Smooth muscle cell (in vitro differentiated cells): ENCODE results near the gene MRFAP1. TPM values are rescaled to one million over a fixed set of nuclear protein-coding genes. Genes with fewer than 3 reads are reported as not detected.

ENCODE experiments used
- DNase-seq: peaks from one replicate; lab custom pipeline; 2025; ENCODE audit not compliant: unreplicated experiment; lab: John Stamatoyannopoulos, UW
- H2AFZ ChIP-seq: fragments of 200-600 bp; sonication (generic); 2 replicates; pipeline ENCODE4 v1.6.0; 2016; ENCODE audit warnings: antibody characterized with exemption, low read depth, mild to moderate bottlenecking
- H3F3A ChIP-seq: fragments of 200-600 bp; sonication (generic); 2 replicates; pipeline ENCODE4 v1.6.0; 2017; ENCODE audit warnings: antibody characterized with exemption, low read depth
- H3K27ac ChIP-seq: fragments of 200-600 bp; sonication (generic); 2 replicates; pipeline ENCODE4 v1.5.1; 2016; ENCODE audit warnings: low read depth, mild to moderate bottlenecking
- H3K27me3 ChIP-seq: fragments of 200-600 bp; sonication (generic); 2 replicates; pipeline ENCODE4 v1.6.1; 2016; ENCODE audit warnings: low read depth, mild to moderate bottlenecking
- H3K36me3 ChIP-seq: fragments of 200-600 bp; sonication (generic); 2 replicates; pipeline ENCODE4 v1.5.1; 2016; ENCODE audit warnings: low read depth
- H3K4me1 ChIP-seq: fragments of 200-600 bp; sonication (generic); 2 replicates; pipeline ENCODE4 v1.5.1; 2016; ENCODE audit warnings: low read depth
- H3K4me2 ChIP-seq: fragments of 200-600 bp; sonication (generic); 2 replicates; pipeline ENCODE4 v1.6.0; 2016; ENCODE audit warnings: mild to moderate bottlenecking
- H3K4me3 ChIP-seq: fragments of 200-600 bp; sonication (generic); 2 replicates; pipeline ENCODE4 v1.5.1; 2016; ENCODE audit warnings: mild to moderate bottlenecking
- H3K79me2 ChIP-seq: fragments of 200-600 bp; sonication (generic); 2 replicates; pipeline ENCODE4 v1.6.0; 2016; ENCODE audit warnings: low read depth, mild to moderate bottlenecking
- H3K9ac ChIP-seq: fragments of 200-600 bp; sonication (generic); 2 replicates; pipeline ENCODE4 v1.6.0; 2016; ENCODE audit warnings: low read depth
- H3K9me3 ChIP-seq: fragments of 200-600 bp; sonication (generic); replicated peaks from 2 replicates; pipeline ENCODE4 v1.5.1; 2016; ENCODE audit warnings: low read depth
- H4K20me1 ChIP-seq: fragments of 200-600 bp; sonication (generic); 2 replicates; pipeline ENCODE4 v1.6.0; 2016; ENCODE audit warnings: low read depth
- CTCF ChIP-seq: fragments of 200-600 bp; sonication (generic); IDR thresholded peaks from 2 replicates; pipeline ENCODE4 v1.5.1; 2017; ENCODE audit warnings: borderline replicate concordance, mild to moderate bottlenecking, antibody characterized with exemption; ENCODE audit not compliant: insufficient read depth, poor library complexity, severe bottlenecking
- WGBS: methylation state at CpG from one replicate; pipeline ENCODE4 v1.1.7; 2016; ENCODE audit warnings: low lambda C conversion rate; 5-methylcytosine and 5-hydroxymethylcytosine counted together
- polyA plus RNA-seq: library from polyadenylated mRNA; unstranded; fragments of >200 nt; fragmentation: Nextera tagmentation; extraction: Ambion mirVana; gene quantifications from 2 replicates; pipeline ENCODE4 v1.2.1, GENCODE V29; 2016
- total RNA-seq: library from RNA; depleted of rRNA; stranded (reverse); fragments of >200 nt; gene quantifications from 2 replicates; pipeline ENCODE4 v1.2.3, GENCODE V29; 2014

Gene MRFAP1
- total and polyA plus RNA-seq, 2 experiments from 2014 or later = 165 to 206 TPM

GRCh38 chr4:6614701-6615230 is 25.7 kb upstream of the MRFAP1 start:
- H3K4me1 ChIP-seq = no peaks in the 10 kb centered on the region
- no peak for TF ChIP-seq CTCF

DNA sequence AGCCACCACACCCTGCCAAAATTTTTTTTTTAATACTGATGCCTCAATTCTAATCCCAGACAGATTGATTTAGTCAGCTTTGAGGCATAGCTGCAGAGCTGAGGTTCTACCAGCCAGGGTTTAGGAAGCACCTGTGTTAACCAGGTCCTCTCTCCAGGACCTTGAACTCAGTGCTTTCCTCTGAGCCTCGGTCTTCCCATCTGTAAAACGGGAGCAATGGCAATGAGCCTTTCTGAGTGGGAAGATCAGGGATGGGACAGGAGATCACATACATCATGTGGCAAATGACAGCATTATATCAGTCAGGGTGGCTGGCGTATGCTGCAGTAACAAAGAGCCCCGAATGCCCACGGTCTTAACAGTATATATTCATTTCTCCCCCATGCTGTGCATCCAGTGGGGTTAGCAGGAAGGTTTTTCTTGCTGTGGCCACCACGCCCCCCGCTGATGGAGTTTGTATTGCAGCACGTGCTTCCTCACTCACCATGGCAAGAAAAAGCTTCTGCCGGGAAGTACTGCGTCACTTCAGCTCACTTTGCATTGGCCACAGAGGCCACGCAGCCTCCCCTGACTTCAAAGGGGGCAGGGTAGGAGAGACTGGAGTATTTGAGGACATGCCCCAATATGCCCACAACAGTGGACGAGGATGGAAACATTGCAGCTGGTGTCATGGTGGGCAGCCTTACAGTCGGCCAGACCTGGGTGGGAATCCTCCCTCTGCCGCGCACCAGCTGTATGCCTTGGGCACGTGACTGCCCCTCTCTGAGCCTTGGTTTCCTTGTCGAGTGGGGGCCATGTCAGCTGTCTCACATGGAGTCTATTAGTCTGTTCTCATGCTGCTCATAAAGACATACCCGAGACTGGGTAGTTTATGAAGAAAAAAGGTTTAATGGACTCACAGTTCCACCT is 24.1 kb upstream of the MRFAP1 start:
- Histone ChIP-seq H3K9me3 (no peaks in the 10 kb centered on the region), H3K4me3 (no peak overlapping the region), H2AFZ (no peak overlapping the region), H3K4me2 (no peak overlapping the region), H3K36me3 (no peaks in the 10 kb centered on the region), H3K27ac (no peak overlapping the region), H3F3A (no peaks in the 10 kb centered on the region), H3K79me2 (no peaks in the 10 kb centered on the region), H3K9ac (no peak overlapping the region), H3K27me3 (no peaks in the 10 kb centered on the region), H3K4me1 (no peaks in the 10 kb centered on the region), H4K20me1 (no peaks in the 10 kb centered on the region)
- TF ChIP-seq CTCF = no peak
- no peak for DNase-seq
- 96% methylated on average over 18 of the region's 18 CpGs for WGBS

More at GRCh38 chr4:6614701-6615230, 25.7 kb upstream of the MRFAP1 start:
- Histone ChIP-seq H3K27me3 (no peaks in the 10 kb centered on the region), H2AFZ (no peak overlapping the region), H3K36me3 (no peaks in the 10 kb centered on the region), H3K9ac (no peak overlapping the region), H4K20me1 (no peaks in the 10 kb centered on the region), H3K4me2 (no peak overlapping the region), H3F3A (no peaks in the 10 kb centered on the region), H3K4me3 (no peak overlapping the region), H3K79me2 (no peaks in the 10 kb centered on the region), H3K9me3 (no peaks in the 10 kb centered on the region), H3K27ac (no peak overlapping the region)
- no peak for DNase-seq
- WGBS = 93% methylated on average over 11 of the region's 11 CpGs

DNA sequence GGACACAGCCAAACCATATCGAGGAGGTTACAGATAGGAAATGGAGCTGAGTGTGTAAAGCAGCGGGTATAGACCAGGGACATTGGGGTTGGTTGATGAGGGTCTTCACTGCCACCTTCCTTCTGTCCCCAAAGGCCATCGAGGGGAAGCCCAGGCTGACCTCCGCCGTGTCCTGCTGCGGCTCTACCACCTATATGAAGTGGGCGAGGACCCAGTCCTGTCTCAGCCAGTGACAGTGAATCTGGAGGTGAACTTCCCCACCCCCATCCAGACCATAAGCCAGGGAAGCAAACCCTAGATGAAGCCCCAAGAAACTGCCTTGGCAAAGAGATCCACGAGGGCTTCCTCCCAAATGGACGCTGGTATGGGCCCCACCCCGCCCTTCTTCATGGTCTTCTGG is 23.2 kb upstream of the MRFAP1 start:
- Histone ChIP-seq H3K36me3 (no peaks in the 10 kb centered on the region), H3K4me1 (no peaks in the 10 kb centered on the region), H3K9me3 (no peaks in the 10 kb centered on the region), H2AFZ (no peak overlapping the region), H3K4me3 (no peak overlapping the region), H4K20me1 (no peaks in the 10 kb centered on the region), H3K27ac (no peak overlapping the region), H3K4me2 (no peak overlapping the region), H3K27me3 (no peaks in the 10 kb centered on the region), H3K9ac (no peak overlapping the region), H3F3A (no peaks in the 10 kb centered on the region), H3K79me2 (no peaks in the 10 kb centered on the region)
- DNase-seq = no peak
- TF ChIP-seq CTCF = no peak
- 97% methylated on average over 10 of the region's 10 CpGs for WGBS
